Activated CD8-positive, alpha-beta memory T cell treated with anti-CD3 and anti-CD28 coated beads, Interleukin-2, amount 50 U/mL, for 24 hours (primary cell): Measurements from ENCODE around the gene ST3GAL4.

Experiments
- DNase-seq: peaks from one replicate; pipeline ENCODE4 v3.0.0-alpha.2; 2020; ENCODE audit errors: extremely low read depth

ST3GAL4 gene

GRCh38 chr11:126450198-126450597 lies 94.7 kb downstream of the ST3GAL4 start:
- no peak for DNase-seq

GRCh38 chr11:126450806-126451205 lies 95.3 kb downstream of the ST3GAL4 start:
- DNase-seq, result no peak

- no peak for DNase-seq
Observed at GRCh38 chr11:126451211-126451802, 95.8 kb downstream of the ST3GAL4 start.

GRCh38 chr11:126452241-126453101 lies 97.0 kb downstream of the ST3GAL4 start:
- DNase-seq, result no peak

GRCh38 chr11:126456089-126456488 lies 100.6 kb downstream of the ST3GAL4 start:
- no peak for DNase-seq

- DNase-seq, result no peak
Observed at GRCh38 chr11:126456783-126457542, 101.5 kb downstream of the ST3GAL4 start.

- no peak for DNase-seq
Observed at GRCh38 chr11:126457817-126458216, 102.3 kb downstream of the ST3GAL4 start.

GRCh38 chr11:126459691-126460281 lies 104.3 kb downstream of the ST3GAL4 start:
- DNase-seq, result no peak

- no peak for DNase-seq
Observed at GRCh38 chr11:126460417-126461095, 105.1 kb downstream of the ST3GAL4 start.

- no peak for DNase-seq
Observed at GRCh38 chr11:126461096-126461440, 105.6 kb downstream of the ST3GAL4 start.

GRCh38 chr11:126461996-126462395 lies 106.5 kb downstream of the ST3GAL4 start:
- DNase-seq, result no peak

GRCh38 chr11:126462422-126462821 lies 106.9 kb downstream of the ST3GAL4 start:
- no peak for DNase-seq
